ENCODE measurements around the gene PAK5.
A peak's percentile ranks its signal among the peaks of the same experiment; 100 is the strongest.

Gene PAK5

DNA sequence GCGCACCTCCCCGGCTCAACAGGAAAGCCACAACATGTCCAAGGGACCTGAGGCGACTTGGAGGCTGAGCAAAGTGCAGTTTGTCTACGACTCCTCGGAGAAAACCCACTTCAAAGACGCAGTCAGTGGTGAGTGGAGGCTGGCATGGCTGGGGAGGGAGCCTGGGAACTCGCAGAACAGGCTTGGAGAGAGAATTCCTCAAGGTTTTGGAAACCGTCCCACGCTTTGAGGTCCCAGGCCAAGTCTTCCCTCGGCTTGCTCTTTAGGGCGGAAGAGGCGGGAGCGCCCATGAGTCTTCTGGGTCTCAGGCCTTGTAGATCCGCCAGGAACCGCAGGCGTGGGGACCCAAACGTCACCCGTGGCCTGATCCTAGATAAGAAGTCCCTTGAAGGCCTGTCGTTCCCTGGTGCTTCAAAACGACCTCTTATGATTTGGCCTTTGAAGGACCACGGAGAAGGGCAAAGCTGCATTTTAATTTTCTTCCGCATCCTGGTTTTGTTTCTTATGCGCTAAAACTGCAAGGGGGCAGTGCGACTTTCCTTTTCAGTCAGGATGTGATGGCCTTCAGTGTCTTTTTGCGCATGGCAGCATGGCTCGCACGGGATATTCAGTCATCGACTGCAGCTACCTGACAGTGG, 322.5 kb downstream of the PAK5 start:
- no peak for DNase-seq

DNA sequence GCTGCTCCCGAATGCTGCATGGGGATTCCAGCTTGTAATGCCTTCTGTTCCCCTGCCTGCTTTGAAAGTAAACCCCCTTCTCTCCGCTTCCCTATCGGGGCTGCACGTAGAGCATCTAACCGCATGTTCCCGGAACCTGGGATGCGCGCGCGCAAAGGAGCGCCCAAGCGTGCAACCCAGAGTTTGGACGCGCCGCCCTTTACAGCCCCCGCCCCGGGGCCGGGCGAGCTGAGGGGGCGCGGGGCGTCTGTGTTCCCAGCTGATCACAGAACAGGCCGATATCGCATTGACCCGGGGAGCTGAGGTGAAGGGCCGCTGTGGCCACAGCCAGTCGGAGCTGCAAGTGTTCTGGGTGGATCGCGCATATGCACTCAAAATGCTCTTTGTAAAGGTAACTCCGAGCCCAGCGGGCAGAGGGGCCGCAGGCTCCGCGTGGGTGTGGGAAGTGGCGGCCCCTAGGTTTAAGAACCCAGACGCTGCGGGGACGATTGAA, 323.1 kb downstream of the PAK5 start:
- DNase-seq = no peak

DNA sequence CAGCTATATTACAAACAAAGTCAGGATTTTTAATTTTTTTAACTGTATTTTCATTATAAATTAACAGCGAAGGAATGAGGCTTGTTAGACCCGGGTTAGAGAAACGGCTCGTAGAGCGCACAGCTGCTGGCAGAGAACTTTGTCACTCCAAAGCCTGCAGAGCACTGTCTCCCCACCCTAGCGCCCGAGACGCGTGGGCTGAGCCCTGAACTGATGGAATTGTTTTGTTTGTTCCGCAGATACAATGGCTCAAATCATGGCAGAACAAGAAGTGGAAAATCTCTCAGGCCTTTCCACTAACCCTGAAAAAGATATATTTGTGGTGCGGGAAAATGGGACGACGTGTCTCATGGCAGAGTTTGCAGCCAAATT, 323.7 kb downstream of the PAK5 start:
- DNase-seq = no peak

DNA sequence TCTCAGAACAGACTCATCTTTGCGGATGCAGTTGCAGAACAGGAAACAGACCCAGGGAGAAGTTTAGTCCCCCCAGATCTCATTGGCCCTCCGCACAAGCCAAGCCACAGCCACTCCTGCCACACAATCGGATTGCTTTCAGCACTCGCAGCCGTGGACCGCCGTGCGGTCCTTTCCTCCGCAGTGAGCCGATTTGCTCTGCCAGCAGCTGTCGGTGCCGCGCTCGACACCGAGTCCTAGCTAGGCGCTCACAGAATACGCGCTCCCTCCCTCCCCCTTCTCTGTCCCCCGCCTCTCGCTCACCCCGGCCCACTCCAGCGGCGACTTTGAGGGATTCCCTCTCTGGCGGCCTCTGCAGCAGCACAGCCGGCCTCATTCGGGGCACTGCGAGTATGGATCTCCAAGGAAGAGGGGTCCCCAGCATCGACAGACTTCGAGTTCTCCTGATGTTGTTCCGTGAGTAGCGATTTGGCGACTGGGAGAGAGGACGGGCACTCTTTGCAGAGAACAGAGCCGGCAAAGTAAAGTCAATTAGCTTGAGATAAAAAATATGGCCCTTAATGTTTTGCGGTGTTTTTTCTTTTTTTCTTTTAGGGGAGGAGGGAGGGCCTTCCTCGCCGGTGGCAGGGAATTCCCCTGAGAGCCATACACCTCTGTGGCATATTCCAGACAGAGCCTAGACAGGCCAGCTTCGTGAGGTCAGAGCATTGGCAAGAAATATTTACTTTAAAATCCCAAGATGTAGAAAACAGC, 324.2 kb downstream of the PAK5 start, which contains the start of gene LAMP5:
Gene LAMP5 (plus strand): TSS at position 130 of the 753 bp plus-strand sequence. CDS start 263 bp downstream, at position 393.
- DNase-seq = peak; percentile 23

DNA sequence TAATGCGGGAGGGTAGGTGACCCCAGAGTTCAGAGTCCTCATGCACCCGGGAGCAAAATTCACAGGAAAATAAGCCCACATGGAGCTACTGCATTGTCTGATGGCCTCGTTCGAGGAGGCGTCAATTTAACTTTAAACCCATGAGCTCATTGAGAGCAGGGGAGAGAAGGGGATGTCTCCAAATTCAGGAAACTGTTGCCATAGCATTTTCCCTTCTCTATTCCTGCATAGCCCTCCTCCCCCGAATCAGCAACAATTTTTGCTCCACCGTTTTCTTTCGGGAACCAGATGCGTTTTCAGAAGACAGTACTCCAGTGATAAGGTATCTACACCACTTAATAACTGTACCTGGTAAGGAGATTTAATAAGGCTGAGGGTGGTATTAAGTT, 324.8 kb downstream of the PAK5 start:
- DNase-seq = no peak

DNA sequence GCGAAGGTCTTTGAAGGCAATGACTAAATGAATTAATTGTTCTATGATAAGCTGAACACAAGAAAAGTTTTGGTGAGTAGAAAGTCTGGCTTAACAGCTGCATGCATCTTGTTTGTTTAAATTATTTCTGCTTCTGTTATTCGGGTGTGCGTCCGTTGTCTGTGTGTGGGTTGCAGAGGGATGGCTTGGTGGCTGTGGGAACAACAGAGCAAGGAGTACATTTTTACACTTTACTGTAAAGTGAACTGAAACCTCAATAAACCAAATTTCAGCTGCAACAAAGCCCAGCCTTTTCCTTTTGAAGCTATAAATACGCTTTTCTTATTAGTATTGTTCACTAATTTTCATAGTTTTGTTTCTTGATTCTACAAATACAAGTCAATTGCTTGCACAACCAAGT, 328.0 kb downstream of the PAK5 start:
- no peak for DNase-seq

DNA sequence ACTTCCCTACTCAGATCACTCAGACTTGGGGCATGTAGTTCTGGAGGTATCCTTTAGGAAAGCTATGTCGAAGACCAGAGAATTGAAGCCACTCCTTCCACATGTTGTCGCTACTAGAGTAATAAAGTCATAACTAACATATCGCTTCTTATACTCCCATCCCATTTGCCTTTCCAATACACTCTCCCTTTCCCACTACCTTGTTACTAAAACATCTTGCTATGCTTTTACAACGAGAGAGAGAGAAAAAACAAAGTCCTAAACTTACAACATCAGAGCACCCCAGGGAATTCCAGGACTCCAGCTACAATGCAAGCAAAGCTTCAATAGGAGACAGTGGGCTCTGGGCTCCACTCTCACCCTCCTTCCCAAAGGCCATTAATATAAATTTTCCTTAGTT, 329.6 kb downstream of the PAK5 start:
- no peak for DNase-seq

DNA sequence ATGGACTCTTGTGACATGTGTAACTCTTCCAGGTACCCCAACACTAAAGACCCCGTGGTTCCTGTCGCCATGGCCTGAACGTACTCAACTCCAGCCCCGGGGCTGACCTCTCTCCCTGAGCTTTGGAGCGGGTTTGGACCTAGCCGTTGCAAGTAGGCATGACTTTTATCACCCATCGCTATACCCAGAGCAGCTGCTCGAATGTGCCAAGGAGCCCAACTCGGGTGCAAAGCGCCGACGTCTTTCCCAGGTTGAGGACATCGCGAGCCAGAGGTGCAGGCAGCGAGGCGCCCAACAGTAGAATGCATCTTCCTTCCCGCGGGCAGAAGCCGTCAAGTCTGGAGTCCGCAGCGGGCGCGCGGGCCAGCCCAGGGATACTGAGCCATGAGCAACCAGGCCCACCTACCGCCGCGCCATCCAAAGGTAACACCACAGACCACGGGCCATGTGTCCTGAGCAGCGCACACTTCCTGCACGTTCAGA, 330.1 kb downstream of the PAK5 start:
- no peak for DNase-seq

DNA sequence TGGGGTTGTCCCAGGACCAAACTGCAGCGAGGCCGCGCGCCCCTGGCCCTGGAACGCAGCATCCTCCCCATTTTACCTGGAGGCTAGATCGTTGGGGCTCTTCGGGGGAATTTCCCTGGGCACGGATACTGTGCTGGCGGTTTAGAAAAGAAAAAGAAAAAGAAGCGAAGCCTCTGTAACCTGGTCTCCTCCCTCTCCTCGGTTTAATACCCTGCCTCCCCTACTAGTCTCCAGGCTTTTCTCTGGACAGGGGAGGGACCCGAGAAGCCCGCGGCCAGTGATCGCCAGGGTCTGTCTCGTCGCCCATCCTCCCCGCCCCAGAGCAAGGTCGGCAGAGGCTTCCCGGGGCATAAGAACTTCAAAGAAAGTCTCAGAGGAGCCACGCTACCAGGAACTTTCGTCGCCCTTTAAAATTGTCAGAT, 330.6 kb downstream of the PAK5 start:
- DNase-seq = no peak

DNA sequence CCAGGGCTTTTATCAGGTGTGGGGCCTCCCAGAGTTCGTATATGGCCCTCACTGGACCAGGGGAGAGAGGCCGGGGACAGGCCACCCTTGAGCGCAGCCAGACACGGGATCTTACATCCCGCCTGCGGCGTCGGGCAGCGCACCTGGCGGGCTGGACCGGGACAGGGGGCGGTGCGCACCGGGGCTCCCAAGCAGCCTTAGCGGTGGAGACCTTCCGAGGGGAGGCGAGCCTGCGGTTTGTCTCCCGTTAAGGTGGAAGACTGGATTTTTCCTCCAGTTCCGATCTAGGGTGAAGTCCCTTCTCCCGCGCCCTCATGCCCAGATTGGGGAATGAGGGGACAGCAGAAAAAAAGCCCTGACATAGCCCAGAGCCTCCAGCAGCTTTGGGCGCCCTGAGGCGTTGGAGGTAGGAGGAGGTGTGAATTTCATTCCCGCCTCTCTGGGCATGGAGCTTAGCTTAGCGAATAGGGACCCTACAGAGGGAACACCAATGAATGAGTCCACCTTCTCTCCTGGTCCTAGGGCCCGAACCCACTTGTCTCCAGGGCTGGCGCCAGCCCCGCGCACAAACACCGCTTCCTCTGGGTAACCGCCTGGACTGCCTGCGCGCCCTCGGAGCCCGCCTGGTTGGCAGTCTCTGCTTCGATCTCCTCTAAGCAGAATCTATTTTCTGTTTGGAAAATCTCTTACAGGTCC, 331.2 kb downstream of the PAK5 start:
- DNase-seq = no peak

DNA sequence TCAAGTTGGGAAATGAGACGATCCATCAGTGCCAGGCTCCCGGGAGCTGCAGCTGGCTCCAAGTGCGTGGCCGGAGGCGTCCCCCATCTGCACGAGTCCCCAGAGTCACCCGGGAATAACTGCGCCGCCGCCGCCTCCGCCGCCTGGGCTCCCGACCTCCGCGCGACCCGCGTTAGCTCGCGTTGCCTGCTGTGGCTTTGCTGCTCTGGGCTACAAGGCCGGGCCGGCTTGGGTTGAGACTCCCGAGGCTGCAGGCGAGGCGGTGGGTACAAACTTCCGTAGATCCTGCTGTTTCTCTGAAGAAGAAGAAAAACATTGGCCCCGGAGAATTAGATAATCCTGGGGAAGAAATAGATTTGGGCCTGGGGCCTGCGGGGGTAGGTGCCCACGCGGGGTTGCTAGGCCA, 331.9 kb downstream of the PAK5 start:
- DNase-seq = no peak

DNA sequence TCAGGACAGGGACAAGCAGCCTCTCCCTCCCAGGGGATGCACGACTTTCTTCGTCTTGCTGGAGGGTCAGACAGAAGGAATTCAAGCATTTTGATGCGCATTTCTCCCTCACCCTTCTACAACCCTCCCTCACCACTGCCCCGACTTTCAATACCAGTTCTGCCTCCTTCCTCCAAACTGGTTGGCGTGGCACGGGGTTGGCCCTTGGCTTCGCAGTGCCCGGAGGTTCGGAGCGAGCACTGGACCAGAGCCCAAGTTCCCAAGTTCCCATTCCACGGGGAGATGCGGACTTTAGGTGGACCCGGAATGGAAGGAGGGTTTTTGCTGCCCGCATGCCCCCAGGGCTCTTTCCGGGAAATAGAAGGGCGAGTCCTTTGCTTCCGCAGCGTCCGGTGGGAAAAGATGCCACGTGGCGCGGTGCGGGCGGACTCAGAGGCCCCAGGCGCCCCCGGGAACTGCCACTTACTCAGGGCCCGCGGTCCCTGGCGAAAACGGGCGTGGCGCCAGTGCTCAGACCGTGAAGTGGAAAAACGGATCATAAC, 332.5 kb downstream of the PAK5 start:
- no peak for DNase-seq

DNA sequence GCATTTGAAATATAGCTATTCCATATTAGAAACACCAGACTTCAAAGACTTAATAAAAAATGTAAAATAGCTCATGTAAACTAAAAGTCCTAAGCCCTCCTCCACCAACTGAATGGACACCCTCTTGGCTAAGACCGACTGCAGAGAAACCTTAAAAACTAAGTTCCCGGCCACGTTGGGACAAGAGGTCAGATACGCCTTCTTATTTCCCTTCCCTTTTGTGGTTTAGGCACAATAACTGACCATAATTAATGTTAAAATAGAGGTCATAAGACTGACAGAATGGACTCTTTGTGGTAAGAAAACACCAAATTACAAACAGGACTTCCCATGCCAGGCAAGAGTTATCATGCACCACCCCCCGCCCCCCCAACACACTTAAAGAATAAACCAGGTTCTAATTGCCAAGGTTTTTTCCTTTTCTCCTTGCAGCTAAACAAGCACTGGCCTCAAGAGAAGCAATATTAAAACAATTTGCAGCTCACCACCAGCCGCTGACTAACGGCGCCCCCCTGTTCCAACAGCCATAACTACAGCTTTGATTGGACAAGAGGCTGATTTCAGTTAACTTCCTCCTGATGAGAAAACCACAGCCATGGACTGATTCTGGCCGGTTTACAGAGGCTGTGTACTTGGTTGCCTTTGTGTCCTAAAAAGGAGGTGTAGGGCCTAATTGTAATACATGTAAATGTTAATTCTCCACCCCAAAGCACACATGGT, 335.2 kb downstream of the PAK5 start:
- no peak for DNase-seq

DNA sequence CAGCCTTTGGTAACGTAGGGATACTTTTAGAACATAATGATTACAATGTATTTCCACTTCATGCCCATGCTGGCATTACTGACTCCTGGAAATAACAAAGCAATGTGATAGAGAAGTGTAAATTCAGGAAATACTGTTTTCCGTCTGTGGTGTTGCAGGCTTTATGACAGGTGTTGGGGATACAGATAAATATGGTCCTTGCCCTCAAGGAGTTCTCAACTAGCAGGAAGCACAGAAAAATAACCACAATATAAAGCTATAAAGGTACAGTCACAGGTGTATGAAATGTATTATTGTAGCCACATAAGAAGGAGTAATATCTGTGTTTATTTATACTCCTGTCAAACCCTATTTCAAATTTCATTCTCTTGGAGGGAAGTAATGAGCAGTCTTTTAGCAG, 337.4 kb downstream of the PAK5 start:
- no peak for DNase-seq

DNA sequence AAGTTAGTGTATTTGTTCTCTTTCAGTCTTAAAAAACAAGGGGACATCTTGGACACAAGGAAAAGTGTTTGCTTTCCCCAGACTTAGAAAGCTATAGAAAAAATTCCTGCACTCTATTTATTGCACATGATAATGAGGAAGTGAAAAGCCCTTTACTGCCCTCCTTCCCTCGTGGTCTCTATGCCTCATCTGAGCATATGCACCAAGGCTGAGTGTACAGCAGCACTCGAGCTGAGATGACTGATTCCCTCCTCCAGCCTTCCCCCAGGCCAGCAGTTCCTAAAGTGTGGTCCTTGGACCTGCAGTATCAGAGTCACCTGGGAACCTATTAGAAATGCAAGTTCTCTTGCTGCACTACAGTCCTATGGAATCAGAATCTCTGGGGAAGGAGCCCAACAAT, 338.8 kb downstream of the PAK5 start:
- no peak for DNase-seq

DNA sequence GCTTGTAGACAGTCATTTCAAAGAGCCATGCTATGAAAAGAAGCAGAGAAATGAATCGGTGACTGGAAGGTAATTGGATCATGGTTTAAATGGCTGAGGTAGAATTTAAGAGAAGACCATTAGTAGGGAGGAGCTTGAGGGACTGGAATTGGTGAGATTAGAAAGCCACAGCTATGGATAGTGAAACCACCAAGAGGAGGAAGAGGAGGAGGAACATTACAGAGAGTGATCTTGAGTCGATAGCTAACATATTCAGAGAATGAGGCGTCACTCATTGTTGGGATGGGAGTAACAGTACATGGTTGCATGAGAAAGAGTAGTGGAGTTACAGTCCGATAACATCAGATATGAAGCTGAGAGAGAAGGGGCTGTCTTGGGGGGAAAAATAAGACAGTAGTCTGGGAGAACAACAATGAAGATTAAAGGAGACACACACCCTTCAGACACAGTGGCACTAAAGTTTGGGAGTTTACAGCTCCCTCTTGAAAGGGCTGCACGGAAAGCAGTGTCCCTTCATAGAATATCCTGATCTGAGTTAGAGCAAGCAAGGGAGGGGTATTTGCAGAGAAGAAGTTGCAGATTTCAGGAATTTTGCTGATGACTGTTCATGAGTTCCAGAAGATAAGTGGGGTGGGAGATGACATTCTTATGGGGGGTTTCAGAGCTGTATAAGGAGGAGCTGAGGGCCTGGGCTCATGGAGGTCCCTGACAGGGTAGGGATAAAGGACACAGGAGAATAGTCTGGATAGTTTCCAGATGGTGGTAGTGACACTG, 339.6 kb downstream of the PAK5 start:
- no peak for DNase-seq

DNA sequence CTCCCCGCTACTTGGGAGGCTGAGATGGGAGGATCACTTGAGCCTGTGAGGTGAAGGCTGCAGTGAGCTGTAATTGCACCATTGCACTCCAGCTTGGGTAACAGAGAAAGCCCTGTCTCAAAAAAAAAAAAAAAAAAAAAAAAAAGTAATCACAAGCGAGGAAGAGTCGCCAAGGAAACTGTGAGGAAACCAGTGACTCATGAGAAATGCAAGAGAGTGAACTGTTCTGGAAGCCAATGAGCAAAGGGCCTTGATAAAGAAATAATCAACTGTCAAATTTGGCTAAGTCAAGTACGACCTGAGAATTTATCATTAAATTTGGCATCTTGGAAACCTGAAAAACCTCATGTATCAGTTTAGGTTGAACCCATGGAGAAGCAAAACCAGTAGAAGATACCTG, 340.6 kb downstream of the PAK5 start:
- no peak for DNase-seq

DNA sequence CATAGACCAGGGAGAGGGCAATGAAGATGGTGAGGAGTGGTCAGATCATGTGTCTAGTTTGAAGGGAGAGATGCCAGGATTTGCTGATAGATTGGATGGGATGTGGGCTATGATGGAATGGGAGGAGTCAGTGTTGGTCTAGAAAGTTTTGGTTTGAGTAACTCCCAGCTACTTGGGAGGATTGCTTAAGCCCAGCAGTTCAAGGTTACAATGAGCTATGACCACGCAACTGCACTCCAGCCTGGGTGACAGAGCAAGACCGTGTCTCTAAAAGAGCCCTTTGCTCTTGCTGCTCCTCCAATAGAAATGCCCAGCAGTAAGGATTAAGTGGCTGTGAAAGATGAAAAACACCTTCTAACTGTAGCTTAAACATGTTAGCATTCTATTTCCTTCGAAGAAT, 342.7 kb downstream of the PAK5 start:
- DNase-seq = no peak

DNA sequence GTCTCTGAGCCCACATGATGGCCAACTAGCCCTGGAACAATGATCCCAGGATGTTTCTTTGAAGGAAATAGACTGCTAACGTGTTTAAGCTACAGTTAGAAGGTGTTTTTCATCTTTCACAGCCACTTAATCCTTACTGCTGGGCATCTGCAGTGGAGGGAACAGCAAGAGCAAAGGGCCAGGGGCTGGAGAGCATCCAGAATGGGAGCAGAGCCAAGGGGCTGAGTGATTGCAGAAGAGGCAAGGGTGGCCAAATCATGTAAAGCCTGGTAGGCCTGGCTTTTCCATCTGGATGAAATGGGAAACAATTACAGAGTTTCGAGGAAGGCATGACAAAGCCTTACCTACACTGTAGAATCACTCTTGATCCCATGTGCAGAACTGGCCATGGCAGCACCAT, 343.2 kb downstream of the PAK5 start:
- no peak for DNase-seq

DNA sequence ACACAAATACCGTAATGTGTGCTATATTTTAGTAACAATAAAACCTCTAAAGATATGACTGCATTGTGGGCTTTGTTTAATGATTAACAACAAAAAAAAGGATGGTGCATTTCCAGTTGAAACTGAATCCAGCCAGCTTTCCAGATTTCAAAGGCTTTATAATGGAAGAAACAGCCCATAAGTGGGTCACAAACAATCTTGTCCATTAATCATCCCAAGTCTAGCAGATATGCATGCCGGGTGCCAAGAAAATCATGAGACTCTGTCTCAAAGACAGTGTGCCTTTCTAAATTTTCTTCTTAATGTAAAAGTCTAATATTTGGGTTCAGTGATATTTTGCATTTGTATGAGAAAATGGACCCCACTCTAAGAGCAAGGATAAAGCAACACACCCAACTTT, 345.1 kb downstream of the PAK5 start:
- DNase-seq = no peak

DNA sequence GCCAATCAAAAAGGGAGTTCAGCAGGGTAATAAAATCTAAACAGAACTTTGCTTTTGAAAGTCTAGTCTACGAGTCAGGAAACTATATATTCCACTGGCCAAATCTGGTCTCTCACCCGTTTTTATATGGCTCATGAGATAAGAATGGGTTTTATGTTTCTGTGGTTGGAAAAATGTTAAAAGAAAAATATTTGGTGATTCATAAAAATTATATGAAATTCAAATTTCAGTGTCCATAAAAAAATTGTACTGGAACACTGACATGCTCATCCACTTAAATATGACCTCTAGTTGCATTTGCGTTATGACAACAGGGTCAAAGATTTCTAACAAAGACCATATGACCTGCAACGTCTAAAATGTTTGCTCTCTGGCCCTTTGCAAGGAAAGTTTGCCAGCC, 346.8 kb downstream of the PAK5 start:
- no peak for DNase-seq

DNA sequence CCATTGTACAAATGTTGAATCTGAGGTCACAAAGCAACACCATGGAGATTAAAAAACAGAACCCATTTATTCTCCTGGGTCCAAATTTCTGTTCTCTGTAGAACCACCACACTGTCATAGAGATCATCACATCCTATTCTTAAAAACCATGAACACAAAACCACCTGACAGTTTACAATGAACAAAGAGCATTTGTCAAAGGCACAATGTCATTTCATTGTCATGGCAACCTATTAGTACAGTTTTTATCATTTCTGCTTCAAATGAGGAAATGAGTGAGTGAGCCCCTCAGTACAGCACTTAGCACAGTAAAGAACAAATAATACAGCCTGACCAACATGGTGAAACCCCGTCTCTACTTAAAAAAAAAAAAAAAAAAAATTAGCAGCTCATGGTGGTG, 347.6 kb downstream of the PAK5 start:
- no peak for DNase-seq
